ENCODE data around the gene COP1.

- TF ChIP-seq CTCF (IDR thresholded peaks at IDR 0.05) (no peak), POLR2A (IDR thresholded peaks at IDR 0.05) (no peak)
These were observed 108.5 kb downstream of the COP1 start for GRCh38 chr1:176098560-176098959.

Data from uterus (tissue), 2 donors.